ENCODE results near the gene TES.

TES gene

DNA sequence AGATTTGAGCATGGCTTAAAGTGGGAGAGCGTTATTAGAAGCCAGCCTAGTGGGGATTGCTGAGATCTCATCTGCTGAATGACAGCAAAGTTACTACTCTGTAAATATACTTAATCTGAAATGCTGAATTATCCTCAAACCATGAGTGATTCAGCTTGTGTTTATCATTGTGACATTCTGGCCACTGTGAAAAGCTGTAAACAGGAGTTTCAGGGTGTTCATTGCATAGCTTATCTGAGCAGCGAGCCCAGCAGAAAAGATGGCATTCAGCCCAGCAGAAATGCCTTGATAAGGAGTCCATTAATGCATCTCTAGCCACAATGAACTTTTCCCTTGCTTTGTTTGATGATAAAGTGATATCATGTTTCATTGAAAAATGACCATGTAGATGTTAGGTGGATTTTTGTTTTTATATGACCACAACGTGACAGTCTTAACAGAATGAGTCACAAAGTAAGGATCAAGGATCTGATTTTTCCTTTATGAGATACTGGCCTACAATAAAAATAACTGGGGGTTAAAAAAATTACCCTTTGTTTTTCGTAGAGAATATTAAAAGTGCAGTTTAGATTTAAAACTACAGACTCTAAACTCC, 7.8 kb downstream of the TES start:
- in situ Hi-C loops (cut with MboI; ENCODE audit: low sequenced_read_pairs), result no loop called here
- H3K27me3 ChIP-seq (ENCODE audit: low read depth), result no peaks in the 10 kb centered on the region
- peaks cover 13% of the 10 kb centered on the region for H3K4me1 ChIP-seq
- H3K4me3 ChIP-seq, result no peak overlapping the region
- no peaks in the 10 kb centered on the region for H3K9me3 ChIP-seq
- no peaks in the 10 kb centered on the region for H3K36me3 ChIP-seq (replicated peaks)
- DNase-seq (ENCODE audit: low spot score in 2 of 2), result no peak

DNA sequence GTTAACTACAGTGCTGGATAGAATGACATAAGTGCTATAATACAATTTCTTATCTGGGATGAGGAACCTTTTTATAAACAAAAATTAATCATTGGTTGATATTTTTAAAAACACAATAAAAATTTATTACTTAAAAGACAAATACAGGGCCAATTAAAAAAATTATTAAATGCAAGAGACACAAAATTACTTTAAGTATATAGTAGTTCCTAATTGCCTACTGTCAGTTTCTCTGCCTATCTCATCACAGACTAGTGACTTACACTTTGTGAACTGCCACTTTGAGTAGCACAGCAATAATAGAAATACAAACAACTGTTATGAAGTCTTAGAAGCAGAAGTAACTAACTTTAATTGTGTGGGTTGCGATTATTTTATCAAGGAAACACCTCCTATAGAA, 8.4 kb downstream of the TES start:
- Histone ChIP-seq H3K36me3 (replicated peaks) (no peaks in the 10 kb centered on the region), H3K4me1 (peaks cover 13% of the 10 kb centered on the region), H3K9me3 (no peaks in the 10 kb centered on the region), H3K27me3 (ENCODE audit: low read depth) (no peaks in the 10 kb centered on the region), H3K4me3 (no peak overlapping the region)
- no peak for DNase-seq (ENCODE audit: low spot score in 2 of 2)
- in situ Hi-C loops (cut with MboI; ENCODE audit: low sequenced_read_pairs), result no loop called here

DNA sequence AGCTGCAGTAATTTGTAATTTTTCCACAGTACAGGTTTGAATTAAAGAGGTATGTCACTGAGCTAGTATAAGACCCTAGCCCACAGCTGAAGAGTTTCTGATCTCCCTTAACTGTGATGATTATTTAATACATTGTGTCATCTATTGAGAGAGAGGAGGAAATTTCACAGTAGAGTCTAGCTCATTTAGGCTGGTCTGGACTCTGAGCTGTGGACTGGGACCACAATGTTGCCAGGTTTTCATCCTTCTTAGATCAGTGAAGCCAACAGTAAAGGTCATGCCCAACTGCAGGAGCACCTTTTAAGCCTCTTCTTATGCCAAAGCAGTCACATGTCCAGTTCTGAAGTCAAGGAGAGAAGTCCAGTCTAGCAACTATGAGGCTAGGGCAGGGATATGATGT, 8.9 kb downstream of the TES start:
- DNase-seq (ENCODE audit: low spot score in 2 of 2), result no peak
- no peaks in the 10 kb centered on the region for H3K27me3 ChIP-seq (ENCODE audit: low read depth)
- no peaks in the 10 kb centered on the region for H3K36me3 ChIP-seq (replicated peaks)
- peaks cover 13% of the 10 kb centered on the region for H3K4me1 ChIP-seq
- in situ Hi-C loops (cut with MboI; ENCODE audit: low sequenced_read_pairs), result no loop called here
- H3K9me3 ChIP-seq, result no peaks in the 10 kb centered on the region
- H3K4me3 ChIP-seq, result no peak overlapping the region

DNA sequence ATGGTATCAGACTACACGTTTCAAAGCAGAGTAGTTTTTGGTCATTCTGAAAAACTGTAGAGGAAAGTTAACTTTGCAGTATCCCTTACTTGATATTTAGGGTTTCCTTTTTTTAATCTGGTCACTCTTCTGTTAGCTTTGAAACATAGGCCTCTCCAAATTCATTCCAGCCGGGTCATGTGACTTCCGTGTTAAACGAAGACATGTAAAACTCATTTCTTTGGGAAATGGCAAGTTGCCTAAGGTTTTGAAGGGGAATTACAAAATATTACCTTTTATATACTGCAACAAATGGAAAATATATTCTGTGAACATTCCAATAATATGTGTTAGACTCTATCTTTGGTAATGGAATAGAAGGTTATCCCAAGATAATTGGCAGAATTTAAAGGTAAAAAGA, 9.5 kb downstream of the TES start:
- peaks cover 13% of the 10 kb centered on the region for H3K4me1 ChIP-seq
- DNase-seq (ENCODE audit: low spot score in 2 of 2), result no peak
- no peaks in the 10 kb centered on the region for H3K9me3 ChIP-seq

DNA sequence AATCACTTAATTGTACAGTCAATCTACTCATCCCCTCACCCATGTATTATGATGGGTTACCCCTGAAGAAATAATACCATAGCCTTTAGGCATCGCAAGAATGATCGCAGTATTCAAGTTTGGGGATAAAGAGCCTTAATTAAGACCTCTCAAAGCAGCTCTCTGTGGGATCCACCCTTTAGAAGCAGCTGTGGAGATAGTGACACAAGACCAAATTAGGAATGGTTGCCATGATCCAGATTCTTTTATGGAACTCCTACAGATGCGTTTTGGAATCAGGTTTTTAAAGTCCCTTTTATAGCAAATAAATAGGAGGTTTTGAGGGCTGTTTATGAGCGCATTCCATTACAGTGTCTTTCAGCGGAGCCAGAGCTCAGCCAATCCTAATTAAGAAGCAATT, 12.2 kb downstream of the TES start:
- Histone ChIP-seq H3K36me3 (replicated peaks) (no peaks in the 10 kb centered on the region), H3K4me3 (no peak overlapping the region), H3K4me1 (peaks cover 13% of the 10 kb centered on the region), H3K9me3 (no peaks in the 10 kb centered on the region), H3K27me3 (ENCODE audit: low read depth) (no peaks in the 10 kb centered on the region)
- peak; percentile 12 to 36 for DNase-seq (ENCODE audit: low spot score in 2 of 2)
- in situ Hi-C loops (cut with MboI; ENCODE audit: low sequenced_read_pairs), result no loop called here

More for the DNA sequence above, 9.5 kb downstream of the TES start:
- Histone ChIP-seq H3K4me3 (no peak overlapping the region), H3K36me3 (replicated peaks) (no peaks in the 10 kb centered on the region), H3K27me3 (ENCODE audit: low read depth) (no peaks in the 10 kb centered on the region)
- in situ Hi-C loops (cut with MboI; ENCODE audit: low sequenced_read_pairs), result no loop called here

DNA sequence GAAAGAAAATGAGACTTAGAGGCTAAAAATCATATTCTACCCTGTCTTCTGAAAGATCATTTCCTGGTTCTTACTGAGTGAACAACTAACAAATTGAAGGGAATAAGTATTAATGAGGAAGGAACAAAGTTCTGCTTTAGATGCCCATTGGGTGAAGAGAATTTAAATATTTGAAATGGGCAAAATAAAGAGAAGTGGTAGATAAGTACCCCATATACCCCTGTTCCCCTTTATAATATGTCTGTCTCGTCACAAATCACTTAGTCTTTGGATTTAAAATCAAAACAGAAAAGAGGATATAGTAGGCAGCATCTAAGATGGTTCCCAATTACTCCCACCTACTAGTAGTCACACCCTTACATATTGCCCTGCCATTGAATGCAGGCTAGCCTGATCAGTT, 13.2 kb downstream of the TES start:
- Histone ChIP-seq H3K4me1 (peaks cover 13% of the 10 kb centered on the region), H3K9me3 (no peaks in the 10 kb centered on the region), H3K27me3 (ENCODE audit: low read depth) (no peaks in the 10 kb centered on the region), H3K36me3 (replicated peaks) (no peaks in the 10 kb centered on the region), H3K4me3 (no peak overlapping the region)
- in situ Hi-C loops (cut with MboI; ENCODE audit: low sequenced_read_pairs), result no loop called here
- DNase-seq (ENCODE audit: low spot score in 2 of 2), result no peak

DNA sequence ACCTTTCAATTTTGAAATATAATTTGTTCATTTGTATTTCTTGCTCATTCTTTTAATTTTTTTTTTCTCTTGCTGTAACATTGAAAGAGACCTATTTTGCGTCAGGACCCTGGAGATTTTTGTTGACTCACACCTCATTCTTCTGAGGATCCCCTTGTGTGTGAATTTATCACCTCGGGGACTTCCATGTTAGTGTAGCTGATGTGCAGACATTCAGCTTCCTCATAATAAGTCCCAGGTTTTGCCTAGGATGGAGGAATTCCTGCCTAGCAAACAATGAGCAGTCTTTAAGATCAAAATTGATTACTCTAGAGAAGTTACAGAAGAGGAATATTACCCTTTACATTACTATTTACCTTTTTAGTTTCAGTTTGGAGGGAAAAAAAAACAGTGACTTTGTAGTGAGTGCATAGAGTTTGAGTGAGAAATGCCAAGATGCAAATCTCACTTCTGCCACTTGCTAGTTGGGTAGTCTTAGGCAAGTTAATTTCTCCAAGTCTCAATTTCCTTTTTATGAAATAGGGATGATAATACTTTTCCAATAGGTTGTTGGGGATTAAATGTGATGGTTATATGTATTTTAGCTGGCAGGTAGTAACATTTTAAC, 14.3 kb downstream of the TES start:
- DNase-seq (ENCODE audit: low spot score in 2 of 2), result no peak
- Histone ChIP-seq H3K36me3 (replicated peaks) (no peaks in the 10 kb centered on the region), H3K9me3 (no peaks in the 10 kb centered on the region), H3K4me1 (peaks cover 13% of the 10 kb centered on the region), H3K4me3 (no peak overlapping the region), H3K27me3 (ENCODE audit: low read depth) (no peaks in the 10 kb centered on the region)
- in situ Hi-C loops (cut with MboI; ENCODE audit: low sequenced_read_pairs), result no loop called here

DNA sequence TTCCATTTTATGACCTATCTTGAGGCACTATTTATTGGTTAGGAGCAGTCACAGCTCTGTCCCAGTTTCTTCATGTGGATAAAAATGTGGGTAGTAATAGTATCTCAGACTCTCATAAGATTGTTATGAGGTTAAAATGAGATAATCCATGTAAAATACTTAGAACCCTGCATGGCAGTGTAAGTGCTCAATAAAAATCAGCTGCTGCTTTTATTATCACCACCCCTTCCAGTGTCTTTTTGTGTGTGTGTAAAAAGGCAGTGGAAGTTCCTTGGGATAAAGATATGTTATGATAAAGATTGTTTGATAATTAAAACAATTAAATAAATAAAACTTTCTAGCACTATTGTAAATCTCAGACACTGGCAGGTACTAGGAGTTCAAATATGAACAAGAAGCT, 15.5 kb downstream of the TES start:
- in situ Hi-C loops (cut with MboI; ENCODE audit: low sequenced_read_pairs), result no loop called here
- DNase-seq (ENCODE audit: low spot score in 2 of 2), result no peak
- Histone ChIP-seq H3K4me1 (peaks cover 13% of the 10 kb centered on the region), H3K9me3 (no peaks in the 10 kb centered on the region), H3K4me3 (no peak overlapping the region), H3K27me3 (ENCODE audit: low read depth) (no peaks in the 10 kb centered on the region), H3K36me3 (replicated peaks) (no peaks in the 10 kb centered on the region)

DNA sequence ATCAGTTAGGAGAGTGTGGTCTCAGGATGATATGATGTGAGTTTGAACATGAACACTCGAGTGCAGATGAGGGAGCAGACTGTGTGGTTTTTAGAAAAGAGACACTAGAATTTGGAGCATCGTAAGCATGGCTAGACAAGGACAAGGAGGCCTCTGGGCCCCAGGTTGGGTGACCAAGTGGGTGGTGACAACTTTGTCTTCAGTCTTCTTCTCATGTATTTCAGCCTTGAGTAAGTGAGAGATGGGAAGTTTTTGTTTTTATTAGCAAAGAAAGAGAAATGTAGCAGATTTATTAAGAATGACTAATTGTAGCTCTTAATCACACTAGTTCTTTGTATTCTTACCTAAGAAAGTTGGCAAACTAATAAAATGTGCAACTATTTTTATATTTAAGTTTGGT, 16.3 kb downstream of the TES start:
- H3K4me3 ChIP-seq, result no peak overlapping the region
- no peaks in the 10 kb centered on the region for H3K27me3 ChIP-seq (ENCODE audit: low read depth)
- in situ Hi-C loops (cut with MboI; ENCODE audit: low sequenced_read_pairs), result no loop called here
- H3K4me1 ChIP-seq, result peaks cover 16% of the 10 kb centered on the region
- no peak for DNase-seq (ENCODE audit: low spot score in 2 of 2)
- H3K9me3 ChIP-seq, result no peaks in the 10 kb centered on the region
- H3K36me3 ChIP-seq (replicated peaks), result no peaks in the 10 kb centered on the region

DNA sequence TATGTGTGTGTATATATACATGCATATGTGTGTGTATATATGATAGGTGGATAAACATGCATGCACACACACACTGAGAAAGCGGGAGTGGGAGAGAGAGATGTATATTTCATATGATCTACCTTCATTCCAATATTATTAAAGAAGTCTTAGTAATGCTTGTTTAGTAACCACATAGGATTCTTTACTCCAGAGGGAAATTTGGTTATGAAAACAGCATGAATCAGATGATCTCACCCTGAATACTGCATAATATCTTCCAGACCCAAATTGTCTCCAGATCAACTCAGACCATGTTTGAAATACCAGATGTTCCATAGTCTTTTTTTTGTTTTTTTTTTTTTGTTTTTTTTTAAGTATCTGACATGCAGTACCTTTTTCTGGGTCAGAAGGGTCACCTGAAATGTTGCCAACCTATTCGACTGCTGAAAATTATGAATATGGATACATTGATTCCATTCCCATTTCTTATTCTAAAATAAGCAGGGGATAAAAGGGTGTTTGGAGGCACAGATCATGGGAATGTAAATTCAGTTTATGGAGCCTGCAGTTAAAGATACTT, 17.4 kb downstream of the TES start:
- DNase-seq (ENCODE audit: low spot score in 2 of 2), result no peak
- H3K4me3 ChIP-seq, result no peak overlapping the region
- no peaks in the 10 kb centered on the region for H3K36me3 ChIP-seq (replicated peaks)
- in situ Hi-C loops (cut with MboI; ENCODE audit: low sequenced_read_pairs), result no loop called here
- H3K27me3 ChIP-seq (ENCODE audit: low read depth), result no peaks in the 10 kb centered on the region
- H3K9me3 ChIP-seq, result no peaks in the 10 kb centered on the region
- H3K4me1 ChIP-seq, result peaks cover 17% of the 10 kb centered on the region

DNA sequence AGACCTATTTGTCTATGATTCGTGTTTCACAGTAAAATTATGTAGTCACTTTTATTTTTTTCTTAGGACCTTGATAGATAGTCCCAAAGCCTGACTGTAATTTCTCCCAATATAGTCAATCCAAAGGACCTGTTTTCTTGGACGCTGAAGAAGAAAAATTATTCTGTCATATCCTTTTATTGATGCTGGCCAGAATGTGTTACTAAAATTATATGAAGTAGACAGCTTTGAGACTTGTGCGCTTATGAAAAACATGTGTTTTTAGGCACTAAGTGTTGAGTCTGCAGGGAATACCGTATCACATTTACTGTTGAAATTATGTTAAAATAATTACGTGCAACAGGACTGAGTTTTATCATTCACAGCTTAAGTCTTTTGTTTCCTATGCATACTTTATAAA, 17.9 kb downstream of the TES start:
- in situ Hi-C loops (cut with MboI; ENCODE audit: low sequenced_read_pairs), result no loop called here
- H3K4me3 ChIP-seq, result no peak overlapping the region
- DNase-seq (ENCODE audit: low spot score in 2 of 2), result no peak
- no peaks in the 10 kb centered on the region for H3K36me3 ChIP-seq (replicated peaks)
- H3K4me1 ChIP-seq, result peaks cover 17% of the 10 kb centered on the region
- H3K9me3 ChIP-seq, result no peaks in the 10 kb centered on the region
- no peaks in the 10 kb centered on the region for H3K27me3 ChIP-seq (ENCODE audit: low read depth)

DNA sequence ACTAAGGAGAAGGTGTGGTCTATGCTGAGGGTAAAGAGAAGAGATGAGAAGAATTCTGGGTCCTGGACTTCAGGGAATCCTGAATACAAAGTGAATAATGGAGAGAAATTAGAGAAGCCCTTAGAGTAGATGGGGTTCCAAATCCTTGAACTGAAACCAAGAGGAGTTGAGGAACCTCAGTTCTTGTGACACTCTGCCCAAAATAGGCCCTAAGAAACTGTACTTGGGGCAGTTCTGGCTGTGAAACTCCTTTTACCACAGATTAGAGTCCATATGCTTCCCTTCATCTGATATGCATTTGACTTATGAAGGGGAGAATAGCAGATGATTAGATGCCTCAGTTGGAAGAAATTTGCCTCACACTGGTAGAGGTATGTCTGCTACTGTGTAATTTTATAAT, 19.0 kb downstream of the TES start:
- H3K4me1 ChIP-seq, result peaks cover 17% of the 10 kb centered on the region
- H3K36me3 ChIP-seq (replicated peaks), result no peaks in the 10 kb centered on the region
- H3K4me3 ChIP-seq, result no peak overlapping the region
- H3K27me3 ChIP-seq (ENCODE audit: low read depth), result no peaks in the 10 kb centered on the region
- H3K9me3 ChIP-seq, result no peaks in the 10 kb centered on the region
- no peak for DNase-seq (ENCODE audit: low spot score in 2 of 2)
- in situ Hi-C loops (cut with MboI; ENCODE audit: low sequenced_read_pairs), result no loop called here

DNA sequence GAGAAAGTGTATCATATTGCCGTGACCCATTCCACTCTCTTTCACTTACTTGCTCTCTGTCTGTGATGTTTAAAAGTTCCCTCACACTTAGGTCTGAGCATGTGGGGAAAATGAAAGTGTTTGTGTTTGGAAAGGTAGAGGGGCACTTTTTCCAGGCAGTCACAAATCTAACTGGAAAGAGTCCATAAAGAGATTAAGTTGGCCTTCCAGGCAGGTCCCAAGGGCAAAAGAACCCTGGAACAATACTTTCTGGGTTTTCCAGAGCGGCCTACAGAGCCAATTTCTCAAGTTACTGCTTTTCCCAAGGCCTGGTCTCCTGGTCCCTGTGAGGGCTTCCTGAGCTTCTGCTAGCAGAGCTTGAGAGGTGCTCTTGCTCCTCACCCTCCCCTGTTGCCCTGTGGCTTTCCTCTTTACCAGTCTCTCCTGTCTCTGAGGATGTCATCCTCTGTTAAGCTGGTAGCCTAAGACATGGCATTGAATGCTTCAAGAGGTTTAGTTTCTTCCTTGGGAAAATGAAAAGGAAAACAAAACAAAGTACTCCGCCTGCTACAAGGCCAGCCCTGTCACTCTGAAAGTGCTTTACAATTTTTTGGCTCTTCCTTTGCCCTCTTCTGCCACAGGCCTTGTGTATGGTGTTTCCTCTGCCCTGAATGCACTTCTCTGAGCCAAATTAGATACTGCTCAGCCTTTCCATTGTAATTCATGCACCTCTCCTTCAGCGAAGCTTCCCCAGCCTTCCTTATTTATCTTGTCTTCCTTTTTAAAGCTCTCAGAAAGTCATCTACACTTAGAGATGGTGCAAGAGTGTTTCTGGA, 20.1 kb downstream of the TES start:
- in situ Hi-C loops (cut with MboI; ENCODE audit: low sequenced_read_pairs), result no loop called here
- H3K4me1 ChIP-seq, result peaks cover 17% of the 10 kb centered on the region
- no peak overlapping the region for H3K4me3 ChIP-seq

DNA sequence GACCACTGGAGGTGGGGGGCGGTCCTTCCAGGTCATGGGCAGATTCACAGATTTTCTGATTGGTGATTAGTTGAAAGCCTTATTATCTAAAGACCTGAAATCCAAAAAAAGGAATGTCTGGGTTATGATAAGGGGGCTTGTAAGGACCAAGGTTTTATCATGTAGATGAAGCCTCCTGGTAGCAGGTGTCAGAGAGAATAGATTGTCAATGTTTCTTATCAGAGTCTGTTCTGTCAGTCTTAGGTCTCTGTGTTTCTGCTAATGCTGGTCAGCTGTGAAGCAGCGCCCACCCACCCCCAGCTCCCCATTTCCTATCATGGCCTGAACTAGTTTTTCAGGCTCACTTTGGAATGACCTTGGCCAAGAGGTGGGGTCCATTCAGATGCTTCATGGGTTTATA, 21.2 kb downstream of the TES start:
- in situ Hi-C loops (cut with MboI; ENCODE audit: low sequenced_read_pairs), result no loop called here
- no peaks in the 10 kb centered on the region for H3K36me3 ChIP-seq (replicated peaks)
- H3K27me3 ChIP-seq (ENCODE audit: low read depth), result no peaks in the 10 kb centered on the region
- no peak overlapping the region for H3K4me3 ChIP-seq
- no peak for DNase-seq (ENCODE audit: low spot score in 2 of 2)
- no peaks in the 10 kb centered on the region for H3K9me3 ChIP-seq
- H3K4me1 ChIP-seq, result peaks cover 17% of the 10 kb centered on the region

More for the DNA sequence above, 20.1 kb downstream of the TES start:
- no peaks in the 10 kb centered on the region for H3K36me3 ChIP-seq (replicated peaks)
- no peaks in the 10 kb centered on the region for H3K27me3 ChIP-seq (ENCODE audit: low read depth)
- no peak for DNase-seq (ENCODE audit: low spot score in 2 of 2)
- H3K9me3 ChIP-seq, result no peaks in the 10 kb centered on the region
